WTC11 (cell line): ENCODE measurements around the gene GNAO1. TPM values are rescaled to one million over a fixed set of nuclear protein-coding genes. Genes with fewer than 3 reads are reported as not detected.

ENCODE experiments used
- ATAC-seq: fragments of 200-7000 bp; cut with Tn5 transposase; 2 replicates; pipeline ENCODE4 v1.10.0; 2021; ENCODE audit warnings: mild to moderate bottlenecking, moderate library complexity
- CTCF ChIA-PET: fragments of 300-600 bp; sonication (Branson Sonifier 250); formaldehyde crosslinking; loops from one replicate; lab custom pipeline; 2021; ENCODE audit warnings: antibody characterized with exemption; lab: Charles Lee
- POLR2A ChIA-PET: fragments of 350-600 bp; sonication (Branson Sonifier 250); formaldehyde crosslinking; loops from one replicate; lab custom pipeline; 2021; ENCODE audit warnings: antibody characterized with exemption; lab: Charles Lee
- DNase-seq: peaks from one replicate; pipeline ENCODE4 v3.0.0; 2021; ENCODE audit warnings: low spot score
- H3K27ac Mint-ChIP-seq: 2 replicates; pipeline ENCODE4 v1.8.0; 2021; ENCODE audit warnings: mixed read lengths
- H3K27me3 Mint-ChIP-seq: 2 replicates; pipeline ENCODE4 v1.8.0; 2021; ENCODE audit warnings: low read depth, mild to moderate bottlenecking, moderate library complexity, mixed read lengths
- H3K36me3 Mint-ChIP-seq: 2 replicates; pipeline ENCODE4 v1.8.0; 2021; ENCODE audit warnings: mixed read lengths
- H3K4me1 Mint-ChIP-seq: 2 replicates; pipeline ENCODE4 v1.8.0; 2022; ENCODE audit warnings: mixed read lengths
- H3K4me3 Mint-ChIP-seq: 2 replicates; pipeline ENCODE4 v1.8.0; 2021; ENCODE audit warnings: mild to moderate bottlenecking, moderate library complexity, mixed read lengths
- H3K9me3 Mint-ChIP-seq: 2 replicates; pipeline ENCODE4 v1.8.0; 2021; ENCODE audit warnings: mixed read lengths
- AFF4 ChIP-seq: sonication (generic); formaldehyde crosslinking; IDR thresholded peaks from 2 replicates; pipeline ENCODE4 v1.8.1; 2023; ENCODE audit warnings: mild to moderate bottlenecking, missing genetic modification reagents, borderline replicate concordance
- AR ChIP-seq: fragments of 250-450 bp; sonication (Bioruptor Pico); IDR thresholded peaks from 2 replicates; pipeline ENCODE4 v1.9.0; 2021; ENCODE audit warnings: mild to moderate bottlenecking
- ERG ChIP-seq: fragments of 250-450 bp; sonication (Bioruptor Pico); IDR thresholded peaks from 2 replicates; pipeline ENCODE4 v1.8.0; 2021; ENCODE audit warnings: mild to moderate bottlenecking
- GTF2I ChIP-seq: fragments of 250-450 bp; sonication (Bioruptor Pico); conservative IDR thresholded peaks from 2 replicates; pipeline ENCODE4 v1.4.0; 2021; ENCODE audit warnings: mild to moderate bottlenecking
- NFATC4 ChIP-seq: fragments of 250-450 bp; sonication (Bioruptor Pico); IDR thresholded peaks from 2 replicates; pipeline ENCODE4 v1.9.0; 2021; ENCODE audit warnings: mild to moderate bottlenecking
- RORB ChIP-seq: fragments of 250-450 bp; sonication (Bioruptor Pico); IDR thresholded peaks from 2 replicates; pipeline ENCODE4 v1.9.0; 2021; ENCODE audit warnings: mild to moderate bottlenecking
- SP1 ChIP-seq: sonication (generic); formaldehyde crosslinking; conservative IDR thresholded peaks from 2 replicates; pipeline ENCODE4 v1.8.1; 2022; ENCODE audit warnings: missing genetic modification reagents
- STAT6 ChIP-seq: sonication (generic); formaldehyde crosslinking; conservative IDR thresholded peaks from 2 replicates; pipeline ENCODE4 v1.8.1; 2023; ENCODE audit warnings: mild to moderate bottlenecking, low read depth, missing genetic modification reagents, moderate library complexity
- TCF7 ChIP-seq: sonication (generic); formaldehyde crosslinking; IDR thresholded peaks from 2 replicates; pipeline ENCODE4 v1.8.0; 2022; ENCODE audit warnings: mild to moderate bottlenecking, low read depth, missing genetic modification reagents, moderate library complexity
- ZBTB43 ChIP-seq: sonication (generic); formaldehyde crosslinking; IDR thresholded peaks from 2 replicates; pipeline ENCODE4 v1.8.1; 2023; ENCODE audit warnings: mild to moderate bottlenecking, missing genetic modification reagents
- ZNF232 ChIP-seq: sonication (generic); formaldehyde crosslinking; IDR thresholded peaks from 2 replicates; pipeline ENCODE4 v1.8.0; 2022; ENCODE audit warnings: mild to moderate bottlenecking, missing genetic modification reagents
- ZNF396 ChIP-seq: fragments of 250-450 bp; sonication (Bioruptor Pico); IDR thresholded peaks from 2 replicates; pipeline ENCODE4 v1.8.0; 2021; ENCODE audit warnings: mild to moderate bottlenecking, moderate library complexity, borderline replicate concordance
- ZNF512 ChIP-seq: sonication (generic); formaldehyde crosslinking; IDR thresholded peaks from 2 replicates; pipeline ENCODE4 v1.8.1; 2022; ENCODE audit warnings: missing genetic modification reagents, borderline replicate concordance
- ZNF532 ChIP-seq: fragments of 250-450 bp; sonication (Bioruptor Pico); IDR thresholded peaks from 2 replicates; pipeline ENCODE4 v1.9.0; 2021; ENCODE audit warnings: mild to moderate bottlenecking, borderline replicate concordance
- ZSCAN18 ChIP-seq: fragments of 250-450 bp; sonication (Bioruptor Pico); IDR thresholded peaks from 2 replicates; pipeline ENCODE4 v2.1.2; 2022; ENCODE audit warnings: mild to moderate bottlenecking, moderate library complexity
- total RNA-seq: library from RNA; stranded (reverse); gene quantifications from 3 replicates; pipeline ENCODE4 v1.2.3, GENCODE V29; 2021

GNAO1 gene
- total RNA-seq, 1 experiment from 2014 or later: 30.6 TPM

- no peak for TF ChIP-seq STAT6 (CRISPR knock-in tag)
- TF ChIP-seq ZNF232: no peak
- TF ChIP-seq GTF2I (CRISPR knock-in tag): no peak
- TF ChIP-seq TCF7 (CRISPR knock-in tag): no peak
- TF ChIP-seq NFATC4 (CRISPR knock-in tag): no peak
- no peak for TF ChIP-seq ZNF512 (CRISPR knock-in tag)
Observed at GRCh38 chr16:56279132-56279531, 87.8 kb downstream of the GNAO1 start (continued).

GRCh38 chr16:56279914-56280313 lies 88.6 kb downstream of the GNAO1 start:
- peaks cover 3% of the 10 kb centered on the region for H3K9me3 Mint-ChIP-seq
- ATAC-seq: no peak
- POLR2A ChIA-PET: no interaction called here
- TF ChIP-seq SP1 (CRISPR knock-in tag): no peak
- TF ChIP-seq RORB (CRISPR knock-in tag): no peak
- no peak for TF ChIP-seq ZBTB43 (CRISPR knock-in tag)
- TF ChIP-seq AR (CRISPR knock-in tag): no peak
- no peak for TF ChIP-seq ERG
- TF ChIP-seq ZNF532: no peak
- TF ChIP-seq ZNF396 (CRISPR knock-in tag): no peak
- no peak for TF ChIP-seq AFF4 (CRISPR knock-in tag)
- no peak for TF ChIP-seq ZSCAN18 (CRISPR knock-in tag)
- TF ChIP-seq, all 79 proteins: peak for 0
- Mint-ChIP-seq H3K36me3 (peaks cover 13% of the 10 kb centered on the region), H3K27ac (no peak overlapping the region), H3K4me3 (no peak overlapping the region), H3K4me1 (peaks cover 90% of the 10 kb centered on the region), H3K27me3 (no peaks in the 10 kb centered on the region)
- DNase-seq: no peak
- CTCF ChIA-PET: interaction anchor here (1.4 to 1.9 kb wide), 3 partner anchors 8 to 15 kb away, joined by 3 to 16 read pairs (median 5); no protein-coding TSS in a partner anchor
